Gastrocnemius medialis (tissue), 4 donors: ENCODE results near the gene CRYBB3.

ENCODE experiments used
- POLR2A ChIP-seq, 2 donors: fragments of 450-650 bp; IDR thresholded peaks; one replicate each; pipeline ENCODE4 v1.6.1; 2017; ENCODE audit warnings: antibody characterized with exemption in 2 of 2, mild to moderate bottlenecking in 2 of 2, moderate library complexity in 2 of 2
- TF ChIP-seq, protein P1 (sequence below), 5 experiments: fragments of 450-650 bp in 3 of 5; fragments of 200-600 bp in 2 of 5; sonication (generic) in 2 of 5; IDR thresholded peaks in 4 of 5; conservative IDR thresholded peaks in 1 of 5; 1 replicate in 4 of 5; 2 replicates in 1 of 5; pipeline ENCODE4 v1.5.1; 2016 to 2019; ENCODE audit warnings: antibody characterized with exemption in 5 of 5, mild to moderate bottlenecking in 3 of 5, moderate library complexity in 3 of 5

GRCh38 chr22:25182131-25183110 lies 17.2 kb upstream of the CRYBB3 start:
- TF ChIP-seq, protein P1, sequence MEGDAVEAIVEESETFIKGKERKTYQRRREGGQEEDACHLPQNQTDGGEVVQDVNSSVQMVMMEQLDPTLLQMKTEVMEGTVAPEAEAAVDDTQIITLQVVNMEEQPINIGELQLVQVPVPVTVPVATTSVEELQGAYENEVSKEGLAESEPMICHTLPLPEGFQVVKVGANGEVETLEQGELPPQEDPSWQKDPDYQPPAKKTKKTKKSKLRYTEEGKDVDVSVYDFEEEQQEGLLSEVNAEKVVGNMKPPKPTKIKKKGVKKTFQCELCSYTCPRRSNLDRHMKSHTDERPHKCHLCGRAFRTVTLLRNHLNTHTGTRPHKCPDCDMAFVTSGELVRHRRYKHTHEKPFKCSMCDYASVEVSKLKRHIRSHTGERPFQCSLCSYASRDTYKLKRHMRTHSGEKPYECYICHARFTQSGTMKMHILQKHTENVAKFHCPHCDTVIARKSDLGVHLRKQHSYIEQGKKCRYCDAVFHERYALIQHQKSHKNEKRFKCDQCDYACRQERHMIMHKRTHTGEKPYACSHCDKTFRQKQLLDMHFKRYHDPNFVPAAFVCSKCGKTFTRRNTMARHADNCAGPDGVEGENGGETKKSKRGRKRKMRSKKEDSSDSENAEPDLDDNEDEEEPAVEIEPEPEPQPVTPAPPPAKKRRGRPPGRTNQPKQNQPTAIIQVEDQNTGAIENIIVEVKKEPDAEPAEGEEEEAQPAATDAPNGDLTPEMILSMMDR (IDR thresholded peaks at IDR 0.05 in 4 of 5, conservative IDR thresholded peaks at IDR 0.05 in 1 of 5): no peak
- no peak for TF ChIP-seq POLR2A (IDR thresholded peaks at IDR 0.05)
